Epidermal melanocyte (primary cell): ENCODE measurements around the gene GRK1.
"Not testable (repeated sequence)": the region's sequence is repeated elsewhere in the genome, so short reads cannot be mapped to it uniquely, and the experiment has no call there.

ENCODE experiments used
- DNase-seq: peaks from one replicate; pipeline ENCODE4 v3.0.0; 2011; ENCODE audit warnings: low spot score; ENCODE audit not compliant: insufficient read length

The GRK1 gene

GRCh38 chr13:113664751-113665596, 2.0 kb upstream of the GRK1 start:
- no peak for DNase-seq

- DNase-seq = no peak
Measured at GRCh38 chr13:113665597-113666328, 1.3 kb upstream of the GRK1 start.

- no peak for DNase-seq
Measured at GRCh38 chr13:113666329-113666670, 719 bp upstream of the GRK1 start.

GRCh38 chr13:113667771-113668490, 912 bp downstream of the GRK1 start:
- no peak for DNase-seq

GRCh38 chr13:113668491-113668971, 1.5 kb downstream of the GRK1 start:
- DNase-seq = no peak

- no peak for DNase-seq
Measured at GRCh38 chr13:113669231-113669754, 2.3 kb downstream of the GRK1 start.

- no peak for DNase-seq
Measured at GRCh38 chr13:113669755-113670341, 2.8 kb downstream of the GRK1 start.

GRCh38 chr13:113670541-113670940, 3.5 kb downstream of the GRK1 start:
- DNase-seq = no peak

- no peak for DNase-seq
Measured at GRCh38 chr13:113671066-113672001, 4.3 kb downstream of the GRK1 start.

GRCh38 chr13:113672002-113672651, 5.1 kb downstream of the GRK1 start:
- no peak for DNase-seq

- DNase-seq = no peak
Measured at GRCh38 chr13:113722921-113723320, 55.9 kb downstream of the GRK1 start.

GRCh38 chr13:113723410-113724015, 56.5 kb downstream of the GRK1 start:
- DNase-seq = no peak

GRCh38 chr13:113724016-113724758, 57.2 kb downstream of the GRK1 start:
- no peak for DNase-seq

GRCh38 chr13:113724780-113725315, 57.8 kb downstream of the GRK1 start:
- DNase-seq = no peak

- not testable (repeated sequence) for DNase-seq
Measured at GRCh38 chr13:113725329-113726105, 58.5 kb downstream of the GRK1 start.

GRCh38 chr13:113726106-113726821, 59.2 kb downstream of the GRK1 start:
- DNase-seq = not testable (repeated sequence)

- no peak for DNase-seq
Measured at GRCh38 chr13:113726961-113727411, 60.0 kb downstream of the GRK1 start.
